Activated CD4-positive, CD25-positive, alpha-beta regulatory T cell treated with anti-CD3 and anti-CD28 coated beads, Interleukin-2, amount 50 U/mL, for 16 hours (primary cell): Measurements from ENCODE around the gene ACACB.

ENCODE experiments used
- DNase-seq: peaks from one replicate; pipeline ENCODE4 v3.0.0-alpha.2; 2020; ENCODE audit warnings: low read depth, low spot score

Gene ACACB

GRCh38 chr12:109110988-109111495 lies 5.3 kb upstream of the ACACB start:
- DNase-seq: peak; percentile 25

GRCh38 chr12:109112720-109113465 lies 3.5 kb upstream of the ACACB start:
- DNase-seq: no peak

GRCh38 chr12:109113661-109114321 lies 2.6 kb upstream of the ACACB start:
- DNase-seq: no peak

GRCh38 chr12:109114644-109115043 lies 1.7 kb upstream of the ACACB start:
- DNase-seq: no peak

- DNase-seq: no peak
Measured at GRCh38 chr12:109115404-109115757, 1.0 kb upstream of the ACACB start.

- no peak for DNase-seq
Measured at GRCh38 chr12:109116611-109116949, 193 bp downstream of the ACACB start.

- no peak for DNase-seq
Measured at GRCh38 chr12:109120095-109120494, 3.7 kb downstream of the ACACB start.

GRCh38 chr12:109120557-109120956 lies 4.2 kb downstream of the ACACB start:
- DNase-seq: no peak

GRCh38 chr12:109121346-109121880 lies 5.0 kb downstream of the ACACB start:
- no peak for DNase-seq

- no peak for DNase-seq
Measured at GRCh38 chr12:109124878-109125648, 8.7 kb downstream of the ACACB start.

- no peak for DNase-seq
Measured at GRCh38 chr12:109125791-109126190, 9.4 kb downstream of the ACACB start.

- DNase-seq: no peak
Measured at GRCh38 chr12:109126784-109127183, 10.4 kb downstream of the ACACB start.

- DNase-seq: no peak
Measured at GRCh38 chr12:109127533-109128242, 11.3 kb downstream of the ACACB start.

- no peak for DNase-seq
Measured at GRCh38 chr12:109130297-109131153, 14.1 kb downstream of the ACACB start.

- no peak for DNase-seq
Measured at GRCh38 chr12:109131154-109132050, 15.0 kb downstream of the ACACB start.

GRCh38 chr12:109134186-109134917 lies 18.0 kb downstream of the ACACB start:
- DNase-seq: no peak

- DNase-seq: no peak
Measured at GRCh38 chr12:109137055-109137454, 20.7 kb downstream of the ACACB start.

GRCh38 chr12:109139360-109139759 lies 23.0 kb downstream of the ACACB start:
- DNase-seq: no peak

GRCh38 chr12:109139791-109140190 lies 23.4 kb downstream of the ACACB start:
- no peak for DNase-seq
